H1 (cell line): ENCODE results near the gene CENPX. TPM values are rescaled to one million over a fixed set of nuclear protein-coding genes. Genes with fewer than 3 reads are reported as not detected.

Source experiments
- CTCF ChIA-PET: fragments of 300-600 bp; sonication (Branson Sonifier 250); formaldehyde crosslinking; loops from one replicate; lab custom pipeline; 2021; ENCODE audit not compliant: partially characterized antibody; lab: Charles Lee
- POLR2A ChIA-PET: fragments of 300-600 bp; sonication (Branson Sonifier 250); formaldehyde crosslinking; loops from one replicate; lab custom pipeline; 2021; ENCODE audit warnings: inconsistent platforms; ENCODE audit not compliant: partially characterized antibody; lab: Charles Lee
- DNase-seq, 2 experiments: peaks; one replicate each; pipeline versions ENCODE4 v3.0.0 to v3.0.0-alpha.2; 2010 to 2022; ENCODE audit warnings: low spot score in 2 of 2, low read depth in 1 of 2, mixed read lengths in 1 of 2
- FAIRE-seq: peaks from 2 replicates; lab custom pipeline; 2011; peaks lifted over from hg19 to GRCh38; lab: Jason Lieb, UNC
- H2AFZ ChIP-seq: 2 replicates; pipeline ENCODE4 v1.8.1; 2012; ENCODE audit warnings: low read length, inconsistent platforms
- H2AK5ac ChIP-seq: 2 replicates; pipeline ENCODE4 v1.6.1; 2013; ENCODE audit warnings: low read depth, low read length
- H2BK120ac ChIP-seq: replicated peaks from 2 replicates; pipeline ENCODE3; 2013; ENCODE audit warnings: low read depth, low read length, inconsistent platforms
- H2BK12ac ChIP-seq: 2 replicates; pipeline ENCODE4 v1.6.1; 2013; ENCODE audit warnings: low read depth, low read length
- H2BK15ac ChIP-seq: 2 replicates; pipeline ENCODE4 v1.6.1; 2013; ENCODE audit warnings: low read length
- H2BK20ac ChIP-seq: 2 replicates; pipeline ENCODE4 v1.6.1; 2013; ENCODE audit warnings: low read length
- H2BK5ac ChIP-seq: 2 replicates; pipeline ENCODE4 v1.6.1; 2013; ENCODE audit warnings: low read depth, low read length
- H3K14ac ChIP-seq: 2 replicates; pipeline ENCODE4 v1.6.1; 2013; ENCODE audit warnings: inconsistent platforms; ENCODE audit not compliant: insufficient read length
- H3K18ac ChIP-seq: 2 replicates; pipeline ENCODE4 v1.6.1; 2013; ENCODE audit warnings: low read length; ENCODE audit errors: extremely low read depth
- H3K23ac ChIP-seq: 2 replicates; pipeline ENCODE4 v1.6.1; 2013; ENCODE audit warnings: inconsistent platforms; ENCODE audit not compliant: insufficient read length
- H3K23me2 ChIP-seq: 2 replicates; pipeline ENCODE4 v1.6.1; 2013; ENCODE audit warnings: low read depth, low read length
- H3K27ac ChIP-seq: 2 replicates; pipeline ENCODE4 v1.6.1; 2011; ENCODE audit warnings: low read depth, low read length, inconsistent platforms
- H3K27me3 ChIP-seq, 4 experiments: replicated peaks in 1 of 4; 1 replicate in 1 of 4; 2 replicates in 3 of 4; pipeline versions ENCODE4 v1.6.1 to v1.8.1; 2011 to 2013; ENCODE audit warnings: low read length in 3 of 4, mild to moderate bottlenecking in 3 of 4, inconsistent platforms in 2 of 4, mixed read lengths in 2 of 4, moderate library complexity in 1 of 4; ENCODE audit not compliant: control insufficient read depth in 3 of 4, insufficient read depth in 3 of 4; ENCODE audit errors: extremely low read depth in 1 of 4
- H3K36me3 ChIP-seq, 4 experiments: 2 replicates each; pipeline versions ENCODE4 v1.6.1 to v1.8.1; 2011 to 2013; ENCODE audit warnings: mild to moderate bottlenecking in 4 of 4, low read length in 3 of 4, moderate library complexity in 2 of 4, control low read depth in 1 of 4, inconsistent platforms in 1 of 4; ENCODE audit not compliant: insufficient read depth in 4 of 4, control insufficient read depth in 2 of 4
- H3K4ac ChIP-seq: replicated peaks from 2 replicates; pipeline ENCODE3; 2013; ENCODE audit warnings: low read length, low read depth, mixed read lengths, inconsistent platforms; ENCODE audit not compliant: insufficient read length
- H3K4me1 ChIP-seq, 4 experiments: replicated peaks in 1 of 4; 1 replicate in 1 of 4; 2 replicates in 3 of 4; pipeline versions ENCODE4 v1.6.1 to v1.8.1; 2011 to 2013; ENCODE audit warnings: low read length in 3 of 4, inconsistent platforms in 2 of 4, mixed read lengths in 1 of 4; ENCODE audit not compliant: insufficient read depth in 4 of 4, control insufficient read depth in 3 of 4
- H3K4me2 ChIP-seq, 2 experiments: 2 replicates each; pipeline versions ENCODE4 v1.6.1 to v1.8.1; 2011 to 2013; ENCODE audit warnings: low read depth in 2 of 2, low read length in 2 of 2, control low read depth in 1 of 2, inconsistent platforms in 1 of 2, mild to moderate bottlenecking in 1 of 2; ENCODE audit not compliant: insufficient read depth in 1 of 2
- H3K4me3 ChIP-seq, 4 experiments: fragments of 200-600, 300-600 bp in 1 of 4; sonication (generic), shearing (Covaris generic), sonication (Bioruptor Twin) in 1 of 4; 2 replicates each; pipeline versions ENCODE4 v1.5.1 to v1.8.1; 2011 to 2016; ENCODE audit warnings: low read length in 4 of 4, low read depth in 3 of 4, control low read depth in 2 of 4, inconsistent platforms in 2 of 4, mild to moderate bottlenecking in 2 of 4, mixed read lengths in 1 of 4, moderate library complexity in 1 of 4; ENCODE audit not compliant: insufficient read depth in 2 of 4; ENCODE audit errors: extremely low read depth in 1 of 4
- H3K56ac ChIP-seq: replicated peaks from 2 replicates; pipeline ENCODE3; 2013; ENCODE audit warnings: low read depth, mild to moderate bottlenecking, mixed read lengths, low read length, inconsistent platforms; ENCODE audit not compliant: insufficient read length
- H3K79me1 ChIP-seq: 2 replicates; pipeline ENCODE4 v1.6.1; 2013; ENCODE audit warnings: low read depth, low read length, control low read depth
- H3K79me2 ChIP-seq, 2 experiments: 2 replicates each; pipeline versions ENCODE4 v1.6.1 to v1.8.1; 2012 to 2013; ENCODE audit warnings: low read length in 2 of 2, mild to moderate bottlenecking in 2 of 2, inconsistent platforms in 1 of 2; ENCODE audit not compliant: insufficient read depth in 2 of 2, control insufficient read depth in 1 of 2
- H3K9ac ChIP-seq, 4 experiments: replicated peaks in 1 of 4; 1 replicate in 1 of 4; 2 replicates in 3 of 4; pipeline versions ENCODE4 v1.6.1 to v1.8.1; 2011 to 2013; ENCODE audit warnings: low read depth in 3 of 4, low read length in 3 of 4, control low read depth in 2 of 4, mild to moderate bottlenecking in 2 of 4, moderate library complexity in 2 of 4, inconsistent platforms in 1 of 4; ENCODE audit errors: extremely low read depth in 1 of 4
- H3K9me3 ChIP-seq, 2 experiments: 2 replicates each; pipeline versions ENCODE4 v1.6.1 to v1.8.1; 2012 to 2013; ENCODE audit warnings: mild to moderate bottlenecking in 2 of 2, moderate library complexity in 2 of 2, control low read depth in 1 of 2, inconsistent platforms in 1 of 2, low read depth in 1 of 2, low read length in 1 of 2, mixed read lengths in 1 of 2; ENCODE audit not compliant: insufficient read depth in 2 of 2
- H4K20me1 ChIP-seq, 2 experiments: replicated peaks in 1 of 2; 2 replicates each; pipeline versions ENCODE3 to v1.8.1; 2011 to 2013; ENCODE audit warnings: inconsistent platforms in 2 of 2, low read length in 2 of 2, mild to moderate bottlenecking in 1 of 2; ENCODE audit not compliant: insufficient read depth in 2 of 2, control insufficient read depth in 1 of 2
- H4K5ac ChIP-seq: 2 replicates; pipeline ENCODE4 v1.6.1; 2013; ENCODE audit warnings: low read length, low read depth, mixed read lengths, inconsistent platforms; ENCODE audit not compliant: insufficient read length
- H4K8ac ChIP-seq: 2 replicates; pipeline ENCODE4 v1.8.0; 2013; ENCODE audit warnings: mild to moderate bottlenecking, moderate library complexity, low read length, inconsistent platforms; ENCODE audit not compliant: insufficient read depth; ENCODE audit errors: extremely low read depth
- H4K91ac ChIP-seq: replicated peaks from 2 replicates; pipeline ENCODE3; 2013; ENCODE audit warnings: low read length, mixed read lengths, inconsistent platforms; ENCODE audit not compliant: insufficient read length
- ASH2L ChIP-seq: fragments of 200-600, 300-600 bp; sonication (generic); IDR thresholded peaks from one replicate; pipeline ENCODE4 v1.7.1; 2017; ENCODE audit warnings: low read length
- BCL11A ChIP-seq, 2 experiments: IDR thresholded peaks; one replicate each; pipeline ENCODE4 v1.6.1; 2011; ENCODE audit warnings: low read depth in 2 of 2, low read length in 2 of 2, mild to moderate bottlenecking in 2 of 2
- BRCA1 ChIP-seq: IDR thresholded peaks from 2 replicates; pipeline ENCODE4 v1.6.1; 2012; ENCODE audit warnings: low read depth, low read length, improper control_type of control experiment
- NANOG ChIP-seq: IDR thresholded peaks from 2 replicates; pipeline ENCODE4 v1.6.1; 2011; ENCODE audit warnings: low read length, low read depth, mild to moderate bottlenecking, inconsistent platforms; ENCODE audit not compliant: insufficient read depth, poor library complexity, severe bottlenecking
- NRF1 ChIP-seq: IDR thresholded peaks from 2 replicates; pipeline ENCODE4 v1.6.1; 2011; ENCODE audit warnings: mild to moderate bottlenecking, low read depth, low read length, improper control_type of control experiment
- POU5F1 ChIP-seq: IDR thresholded peaks from 2 replicates; pipeline ENCODE4 v1.6.1; 2011; ENCODE audit warnings: low read depth, mild to moderate bottlenecking, low read length, moderate library complexity
- SIN3A ChIP-seq, 2 experiments: IDR thresholded peaks in 1 of 2; conservative IDR thresholded peaks in 1 of 2; 2 replicates each; pipeline ENCODE4 v1.6.1; 2011 to 2012; ENCODE audit warnings: low read length in 2 of 2, improper control_type of control experiment in 1 of 2, low read depth in 1 of 2, mild to moderate bottlenecking in 1 of 2
- SIRT6 ChIP-seq: IDR thresholded peaks from one replicate; pipeline ENCODE4 v1.7.1; 2012; ENCODE audit warnings: low read length, inconsistent platforms
- SIX5 ChIP-seq: IDR thresholded peaks from 2 replicates; pipeline ENCODE4 v1.6.1; 2011; ENCODE audit warnings: mild to moderate bottlenecking, low read depth, low read length
- SRF ChIP-seq: IDR thresholded peaks from 2 replicates; pipeline ENCODE4 v1.6.1; 2011; ENCODE audit warnings: mild to moderate bottlenecking, low read depth, low read length, moderate library complexity
- TAF1 ChIP-seq: IDR thresholded peaks from 2 replicates; pipeline ENCODE4 v1.6.1; 2011; ENCODE audit warnings: mild to moderate bottlenecking, low read depth, low read length
- TCF12 ChIP-seq: IDR thresholded peaks from 2 replicates; pipeline ENCODE4 v1.6.1; 2011; ENCODE audit warnings: low read depth, mild to moderate bottlenecking, low read length
- WGBS, 2 experiments: shearing (Covaris generic) in 1 of 2; methylation state at CpG; one replicate each; pipeline versions ENCODE4 v1.1.6 to v1.1.7; 2013 to 2015; ENCODE audit warnings: low lambda C conversion rate in 2 of 2, mixed read lengths in 2 of 2, inconsistent platforms in 1 of 2, low coverage in 1 of 2, missing lambda C conversion rate in 1 of 2; ENCODE audit not compliant: insufficient replicate concordance in 2 of 2, insufficient coverage in 1 of 2, insufficient read length in 1 of 2; ENCODE audit errors: extremely low coverage in 1 of 2, missing lambda C conversion rate in 1 of 2; 5-methylcytosine and 5-hydroxymethylcytosine counted together
- polyA plus RNA-seq, 7 experiments: library from polyadenylated mRNA; depleted of rRNA in 3 of 7; stranded (reverse) in 5 of 7; unstranded in 2 of 7; fragments of >200 nt in 5 of 7; fragments of 200-250 nt in 2 of 7; gene quantifications; 1 replicate in 5 of 7; 2 replicates in 1 of 7; 4 replicates in 1 of 7; pipeline versions ENCODE4 v1.2.1 to v1.2.3, GENCODE V29; 2011 to 2013; ENCODE audit warnings: missing spikeins in 2 of 7, mixed read lengths in 2 of 7
- total RNA-seq: library from RNA; stranded (reverse); fragmentation: NEBNext Ultra II Directional; extraction: Animal tissue kit (Norgen Biotek cat#: 25700); gene quantifications from 2 replicates; pipeline ENCODE4 v1.2.1, GENCODE V29; 2021
- TF ChIP-seq, protein P1 (sequence below): IDR thresholded peaks from 2 replicates; pipeline ENCODE4 v1.6.1; 2012; ENCODE audit warnings: inconsistent platforms

The CENPX gene
- total and polyA plus RNA-seq, 2 of the 8 experiments (the other 6 are each of a cell fraction or from before 2014, with no cell fraction given), result 116 to 122 TPM

DNA sequence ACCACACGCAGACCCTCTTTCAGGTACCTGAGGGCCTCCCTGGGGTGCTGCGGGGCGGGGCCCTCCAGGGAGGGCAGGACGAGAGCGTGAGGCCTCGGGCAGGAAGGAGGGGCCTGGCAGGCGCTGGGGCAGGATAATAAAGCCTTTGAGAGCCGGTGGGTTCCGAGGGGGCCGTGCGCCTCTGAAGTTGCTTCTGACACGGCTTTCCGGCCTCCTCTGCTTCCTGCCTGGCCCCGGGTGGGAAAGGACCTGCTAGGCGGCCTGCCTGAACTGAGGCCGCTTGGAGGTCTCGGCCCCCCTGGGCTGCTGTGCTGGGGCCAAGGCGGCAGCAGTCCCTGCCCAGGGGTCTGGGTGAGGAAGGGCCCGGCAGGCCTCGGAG is 10.4 kb downstream of the CENPX start:
- no peaks in the 10 kb centered on the region; a peak in 2 of 8 replicates for H3K36me3 ChIP-seq
- H4K91ac ChIP-seq, result no peak overlapping the region
- ChIA-PET CTCF (interaction anchor here (0.9 to 1.8 kb wide), 3 partner anchors 8 to 53 kb away, joined by 3 to 7 read pairs (median 6); no protein-coding TSS in a partner anchor), POLR2A (interaction anchor here (0.8 to 1.7 kb wide), 3 partner anchors 9 to 19 kb away, joined by 3 to 4 read pairs (median 3); partner anchors contain the start of gene CENPX)
- H2BK15ac ChIP-seq, result no peak overlapping the region
- no peak overlapping the region for H2BK12ac ChIP-seq
- no peak for FAIRE-seq
- no peaks in the 10 kb centered on the region for H3K23me2 ChIP-seq
- no peaks in the 10 kb centered on the region for H3K9me3 ChIP-seq
- no peak overlapping the region for H2AK5ac ChIP-seq
- H3K27me3 ChIP-seq, result no peaks in the 10 kb centered on the region
- H3K56ac ChIP-seq, result no peak overlapping the region
- H4K8ac ChIP-seq, result peak overlapping the region; percentile 51; the same call in 1 of the 2 replicates
- no peak for DNase-seq
- H2BK20ac ChIP-seq, result no peak overlapping the region
- peaks cover 0 to 1% (median 0%) of the 10 kb centered on the region in 4 experiments; a peak in 1 of 7 replicates for H3K4me1 ChIP-seq
- H2BK120ac ChIP-seq, result no peak overlapping the region
- H3K4me3 ChIP-seq, result no peak overlapping the region
- H3K79me2 ChIP-seq, result no peaks in the 10 kb centered on the region
- H3K14ac ChIP-seq, result no peak overlapping the region
- H3K27ac ChIP-seq, result no peak overlapping the region
- no peak overlapping the region for H3K9ac ChIP-seq
- no peak overlapping the region for H3K4me2 ChIP-seq
- H2BK5ac ChIP-seq, result no peak overlapping the region
- 90% methylated on average over 18 of the region's 20 CpGs; no CpG with 5 or more reads in 1 of the 2 experiments for WGBS, 2 experiments
- H4K20me1 ChIP-seq, result peaks cover 3 to 7% of the 10 kb centered on the region in 2 experiments
- no peak overlapping the region for H2AFZ ChIP-seq
- H3K4ac ChIP-seq, result no peak overlapping the region
- no peaks in the 10 kb centered on the region; the same call in 1 of the 2 replicates for H3K79me1 ChIP-seq
- H4K5ac ChIP-seq, result no peak overlapping the region
- no peak overlapping the region for H3K23ac ChIP-seq
- no peak overlapping the region for H3K18ac ChIP-seq
- TF ChIP-seq SRF (no peak), SIRT6 (no peak), TAF1 (no peak), SIX5 (no peak), POU5F1 (no peak), NRF1 (no peak), SIN3A (conservative IDR thresholded peaks at IDR 0.05 in 1 of 2, IDR thresholded peaks at IDR 0.05 in 1 of 2; ENCODE audit: low read depth in 1 of 2, low read length in 2 of 2) (no peak), BCL11A (IDR thresholded peaks at IDR 0.05; ENCODE audit: low read depth in 2 of 2, low read length in 2 of 2) (no peak), NANOG (no peak), ASH2L (no peak), TCF12 (no peak), BRCA1 (no peak)
- TF ChIP-seq, protein P1, sequence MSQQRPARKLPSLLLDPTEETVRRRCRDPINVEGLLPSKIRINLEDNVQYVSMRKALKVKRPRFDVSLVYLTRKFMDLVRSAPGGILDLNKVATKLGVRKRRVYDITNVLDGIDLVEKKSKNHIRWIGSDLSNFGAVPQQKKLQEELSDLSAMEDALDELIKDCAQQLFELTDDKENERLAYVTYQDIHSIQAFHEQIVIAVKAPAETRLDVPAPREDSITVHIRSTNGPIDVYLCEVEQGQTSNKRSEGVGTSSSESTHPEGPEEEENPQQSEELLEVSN, result no peak
